RWPE2 (cell line): ENCODE data around the gene SCEL.
"Not testable (repeated sequence)": the region's sequence is repeated elsewhere in the genome, so short reads cannot be mapped to it uniquely, and the experiment has no call there.

ENCODE experiments used
- ATAC-seq: fragments of 200-7000 bp; cut with Tn5 transposase; 3 replicates; pipeline ENCODE4 v1.9.1; 2021; ENCODE audit warnings: low read depth
- DNase-seq: peaks from one replicate; pipeline ENCODE4 v3.0.0-alpha.2; 2020; ENCODE audit warnings: low spot score
- H3K27ac ChIP-seq: fragments of 450-650 bp; 2 replicates; pipeline ENCODE4 v1.5.1; 2017; ENCODE audit warnings: mild to moderate bottlenecking; ENCODE audit not compliant: poor library complexity, severe bottlenecking
- H3K27me3 ChIP-seq: fragments of 250-450 bp; sonication (Bioruptor Pico); 2 replicates; pipeline ENCODE4 v1.5.1; 2021; ENCODE audit warnings: mild to moderate bottlenecking, moderate library complexity; ENCODE audit not compliant: insufficient read depth, poor library complexity, severe bottlenecking
- H3K36me3 ChIP-seq: fragments of 250-450 bp; sonication (Bioruptor Pico); 2 replicates; pipeline ENCODE4 v1.5.1; 2020; ENCODE audit warnings: low read depth, mild to moderate bottlenecking, moderate library complexity
- H3K4me1 ChIP-seq: fragments of 250-450 bp; sonication (Bioruptor Pico); 2 replicates; pipeline ENCODE4 v1.5.1; 2021; ENCODE audit warnings: mild to moderate bottlenecking, moderate library complexity; ENCODE audit not compliant: insufficient read depth, poor library complexity, severe bottlenecking
- H3K4me3 ChIP-seq: fragments of 250-450 bp; sonication (Bioruptor Pico); 2 replicates; pipeline ENCODE4 v1.5.1; 2021; ENCODE audit warnings: mild to moderate bottlenecking, moderate library complexity; ENCODE audit not compliant: severe bottlenecking
- H3K9me3 ChIP-seq: fragments of 250-450 bp; sonication (Bioruptor Pico); 2 replicates; pipeline ENCODE4 v1.5.1; 2021; ENCODE audit warnings: mild to moderate bottlenecking, moderate library complexity; ENCODE audit not compliant: severe bottlenecking
- CTCF ChIP-seq: fragments of 450-650 bp; IDR thresholded peaks from one replicate; pipeline ENCODE4 v1.5.1; 2017; ENCODE audit warnings: mild to moderate bottlenecking, moderate library complexity; ENCODE audit not compliant: poor library complexity, severe bottlenecking

SCEL gene

GRCh38 chr13:77623806-77624205 is 88.3 kb downstream of the SCEL start:
- Histone ChIP-seq H3K36me3 (no peaks in the 10 kb centered on the region), H3K4me3 (no peak overlapping the region), H3K4me1 (no peaks in the 10 kb centered on the region), H3K27ac (no peak overlapping the region), H3K27me3 (no peaks in the 10 kb centered on the region), H3K9me3 (no peaks in the 10 kb centered on the region)
- no peak for ATAC-seq
- DNase-seq, result no peak
- TF ChIP-seq CTCF, result no peak

- Histone ChIP-seq H3K27ac (no peak overlapping the region), H3K36me3 (no peaks in the 10 kb centered on the region), H3K9me3 (no peaks in the 10 kb centered on the region), H3K4me3 (no peak overlapping the region), H3K4me1 (no peaks in the 10 kb centered on the region), H3K27me3 (no peaks in the 10 kb centered on the region)
- ATAC-seq (no peak), DNase-seq (no peak)
- no peak for TF ChIP-seq CTCF
Observed at GRCh38 chr13:77628170-77628569, 92.7 kb downstream of the SCEL start.

GRCh38 chr13:77637588-77637987 is 102.1 kb downstream of the SCEL start:
- H3K4me1 ChIP-seq, result no peaks in the 10 kb centered on the region
- no peak for DNase-seq
- ATAC-seq, result no peak
- H3K36me3 ChIP-seq, result no peaks in the 10 kb centered on the region
- no peak overlapping the region for H3K27ac ChIP-seq
- no peaks in the 10 kb centered on the region for H3K9me3 ChIP-seq
- no peak overlapping the region for H3K4me3 ChIP-seq
- no peaks in the 10 kb centered on the region for H3K27me3 ChIP-seq
- TF ChIP-seq CTCF, result no peak

GRCh38 chr13:77650409-77650808 is 114.9 kb downstream of the SCEL start:
- no peaks in the 10 kb centered on the region for H3K4me1 ChIP-seq
- ATAC-seq (no peak), DNase-seq (no peak)
- no peak for TF ChIP-seq CTCF
- H3K36me3 ChIP-seq, result no peaks in the 10 kb centered on the region
- no peak overlapping the region for H3K4me3 ChIP-seq
- H3K27ac ChIP-seq, result no peak overlapping the region
- H3K9me3 ChIP-seq, result no peaks in the 10 kb centered on the region
- H3K27me3 ChIP-seq, result no peaks in the 10 kb centered on the region

- Histone ChIP-seq H3K27ac (no peak overlapping the region), H3K4me1 (no peaks in the 10 kb centered on the region), H3K27me3 (no peaks in the 10 kb centered on the region), H3K4me3 (no peak overlapping the region), H3K36me3 (no peaks in the 10 kb centered on the region), H3K9me3 (no peaks in the 10 kb centered on the region)
- no peak for TF ChIP-seq CTCF
- ATAC-seq (no peak), DNase-seq (no peak)
Observed at GRCh38 chr13:77653301-77653700, 117.8 kb downstream of the SCEL start.

GRCh38 chr13:77660016-77660415 is 124.5 kb downstream of the SCEL start:
- not testable (repeated sequence) for H3K4me3 ChIP-seq, DNase-seq, H3K27me3 ChIP-seq, H3K27ac ChIP-seq, H3K9me3 ChIP-seq, ATAC-seq, H3K36me3 ChIP-seq, H3K4me1 ChIP-seq
